Loucy (cell line): ENCODE data around the gene SUPT3H.

Experiments
- H2AFZ ChIP-seq: fragments of 200-600 bp; sonication (generic); 2 replicates; pipeline ENCODE4 v1.6.0; 2016; ENCODE audit warnings: antibody characterized with exemption, mild to moderate bottlenecking, low read length, moderate library complexity
- H3F3A ChIP-seq: fragments of 200-600 bp; 2 replicates; pipeline ENCODE4 v1.6.0; 2016; ENCODE audit warnings: antibody characterized with exemption, low read depth, mild to moderate bottlenecking
- H3K27me3 ChIP-seq: fragments of 200-600 bp; sonication (generic); 2 replicates; pipeline ENCODE4 v1.6.1; 2014; ENCODE audit warnings: low read length, mild to moderate bottlenecking; ENCODE audit not compliant: insufficient read depth, poor library complexity, severe bottlenecking
- H3K36me3 ChIP-seq: fragments of 200-600 bp; sonication (generic); 2 replicates; pipeline ENCODE4 v1.6.1; 2016; ENCODE audit warnings: low read length; ENCODE audit not compliant: insufficient read depth
- H3K4me1 ChIP-seq: fragments of 200-600 bp; sonication (generic); 2 replicates; pipeline ENCODE4 v1.5.1; 2014; ENCODE audit warnings: low read length, mild to moderate bottlenecking; ENCODE audit not compliant: insufficient read depth, poor library complexity, severe bottlenecking
- H3K4me2 ChIP-seq: fragments of 200-600 bp; sonication (generic); 2 replicates; pipeline ENCODE4 v1.6.0; 2014; ENCODE audit warnings: antibody characterized with exemption, low read length, low read depth, mild to moderate bottlenecking; ENCODE audit not compliant: poor library complexity, severe bottlenecking
- H3K4me3 ChIP-seq: fragments of 200-600 bp; sonication (generic); 2 replicates; pipeline ENCODE4 v1.5.1; 2014; ENCODE audit warnings: low read length, mild to moderate bottlenecking, mixed read lengths; ENCODE audit not compliant: poor library complexity, severe bottlenecking
- H3K79me2 ChIP-seq: fragments of 200-600 bp; sonication (generic); 2 replicates; pipeline ENCODE4 v1.6.1; 2014; ENCODE audit warnings: low read length; ENCODE audit not compliant: insufficient read depth
- H3K9ac ChIP-seq: fragments of 200-600 bp; sonication (generic); 2 replicates; pipeline ENCODE4 v1.6.0; 2014; ENCODE audit warnings: mild to moderate bottlenecking, low read depth, low read length, moderate library complexity; ENCODE audit not compliant: poor library complexity, severe bottlenecking
- H3K9me2 ChIP-seq: fragments of 200-600 bp; sonication (generic); replicated peaks from 2 replicates; pipeline ENCODE4 v1.6.1; 2016; ENCODE audit warnings: low read depth, low read length, mixed read lengths
- H3K9me3 ChIP-seq: fragments of 200-600 bp; sonication (generic); 2 replicates; pipeline ENCODE4 v1.6.1; 2014; ENCODE audit warnings: mild to moderate bottlenecking, antibody characterized with exemption, low read length, low read depth; ENCODE audit not compliant: insufficient read depth
- H4K20me1 ChIP-seq: fragments of 200-600 bp; sonication (generic); 2 replicates; pipeline ENCODE4 v1.6.0; 2014; ENCODE audit warnings: antibody characterized with exemption, low read length, mild to moderate bottlenecking; ENCODE audit not compliant: insufficient read depth, poor library complexity, severe bottlenecking
- CTCF ChIP-seq: fragments of 200-600 bp; sonication (generic); conservative IDR thresholded peaks from 2 replicates; pipeline ENCODE4 v1.5.1; 2014; ENCODE audit warnings: mild to moderate bottlenecking, antibody characterized with exemption, low read length
- EZH2phosphoT487 ChIP-seq: fragments of 200-600 bp; IDR thresholded peaks from 2 replicates; pipeline ENCODE4 v1.6.1; 2018; ENCODE audit warnings: antibody characterized with exemption, mild to moderate bottlenecking, moderate library complexity, borderline replicate concordance

SUPT3H gene

GRCh38 chr6:45105170-45105820, 272.4 kb downstream of the SUPT3H start:
- Histone ChIP-seq H3K9ac (no peak overlapping the region), H3K36me3 (no peaks in the 10 kb centered on the region), H3K27me3 (no peaks in the 10 kb centered on the region), H4K20me1 (no peaks in the 10 kb centered on the region), H3K4me1 (peaks cover 11% of the 10 kb centered on the region), H2AFZ (no peak overlapping the region), H3K9me3 (no peaks in the 10 kb centered on the region), H3K79me2 (no peaks in the 10 kb centered on the region), H3K4me3 (no peak overlapping the region), H3K4me2 (no peak overlapping the region), H3F3A (no peaks in the 10 kb centered on the region), H3K9me2 (no peaks in the 10 kb centered on the region)
- TF ChIP-seq CTCF (no peak), EZH2phosphoT487 (no peak)

- Histone ChIP-seq H3K9me3 (no peaks in the 10 kb centered on the region), H3K27me3 (no peaks in the 10 kb centered on the region), H3K4me2 (no peak overlapping the region), H3K4me1 (peaks cover 4% of the 10 kb centered on the region), H3K9me2 (no peaks in the 10 kb centered on the region), H4K20me1 (no peaks in the 10 kb centered on the region), H3K9ac (no peak overlapping the region), H3K36me3 (no peaks in the 10 kb centered on the region), H3K79me2 (no peaks in the 10 kb centered on the region), H3F3A (no peaks in the 10 kb centered on the region), H3K4me3 (no peak overlapping the region), H2AFZ (no peak overlapping the region)
- TF ChIP-seq CTCF (no peak), EZH2phosphoT487 (no peak)
Observed at GRCh38 chr6:45104429-45104828, 273.3 kb downstream of the SUPT3H start.

GRCh38 chr6:45098256-45098655, 279.5 kb downstream of the SUPT3H start:
- no peaks in the 10 kb centered on the region for H3K27me3 ChIP-seq
- H3K9me2 ChIP-seq, result no peaks in the 10 kb centered on the region
- no peak for TF ChIP-seq EZH2phosphoT487
- no peak for TF ChIP-seq CTCF
- H4K20me1 ChIP-seq, result no peaks in the 10 kb centered on the region
- H3K79me2 ChIP-seq, result no peaks in the 10 kb centered on the region
- no peaks in the 10 kb centered on the region for H3K36me3 ChIP-seq
- no peak overlapping the region for H3K4me3 ChIP-seq
- no peaks in the 10 kb centered on the region for H3K9me3 ChIP-seq
- no peaks in the 10 kb centered on the region for H3F3A ChIP-seq
- no peak overlapping the region for H2AFZ ChIP-seq
- no peak overlapping the region for H3K9ac ChIP-seq
- H3K4me1 ChIP-seq, result no peaks in the 10 kb centered on the region
- H3K4me2 ChIP-seq, result no peak overlapping the region
